Activated CD8-positive, alpha-beta memory T cell treated with anti-CD3 and anti-CD28 coated beads for 36 hours (primary cell): ENCODE data around the gene SLC26A5. TPM values are rescaled to one million over a fixed set of nuclear protein-coding genes. Genes with fewer than 3 reads are reported as not detected.
"Not testable (repeated sequence)": the region's sequence is repeated elsewhere in the genome, so short reads cannot be mapped to it uniquely, and the experiment has no call there.

Experiments
- CTCF ChIA-PET: fragments of 350-600 bp; sonication (Branson Sonifier 250); formaldehyde crosslinking; loops from one replicate; lab custom pipeline; 2021; ENCODE audit warnings: antibody characterized with exemption; lab: Charles Lee
- POLR2A ChIA-PET: fragments of 350-600 bp; sonication (Branson Sonifier 250); formaldehyde crosslinking; loops from one replicate; lab custom pipeline; 2021; ENCODE audit warnings: antibody characterized with exemption; lab: Charles Lee
- total RNA-seq, 2 experiments: library from RNA; stranded (reverse); gene quantifications; one replicate each; pipeline ENCODE4 v1.2.3, GENCODE V29; 2021

Gene SLC26A5, protein sequence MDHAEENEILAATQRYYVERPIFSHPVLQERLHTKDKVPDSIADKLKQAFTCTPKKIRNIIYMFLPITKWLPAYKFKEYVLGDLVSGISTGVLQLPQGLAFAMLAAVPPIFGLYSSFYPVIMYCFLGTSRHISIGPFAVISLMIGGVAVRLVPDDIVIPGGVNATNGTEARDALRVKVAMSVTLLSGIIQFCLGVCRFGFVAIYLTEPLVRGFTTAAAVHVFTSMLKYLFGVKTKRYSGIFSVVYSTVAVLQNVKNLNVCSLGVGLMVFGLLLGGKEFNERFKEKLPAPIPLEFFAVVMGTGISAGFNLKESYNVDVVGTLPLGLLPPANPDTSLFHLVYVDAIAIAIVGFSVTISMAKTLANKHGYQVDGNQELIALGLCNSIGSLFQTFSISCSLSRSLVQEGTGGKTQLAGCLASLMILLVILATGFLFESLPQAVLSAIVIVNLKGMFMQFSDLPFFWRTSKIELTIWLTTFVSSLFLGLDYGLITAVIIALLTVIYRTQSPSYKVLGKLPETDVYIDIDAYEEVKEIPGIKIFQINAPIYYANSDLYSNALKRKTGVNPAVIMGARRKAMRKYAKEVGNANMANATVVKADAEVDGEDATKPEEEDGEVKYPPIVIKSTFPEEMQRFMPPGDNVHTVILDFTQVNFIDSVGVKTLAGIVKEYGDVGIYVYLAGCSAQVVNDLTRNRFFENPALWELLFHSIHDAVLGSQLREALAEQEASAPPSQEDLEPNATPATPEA
- total RNA-seq: not detected

DNA sequence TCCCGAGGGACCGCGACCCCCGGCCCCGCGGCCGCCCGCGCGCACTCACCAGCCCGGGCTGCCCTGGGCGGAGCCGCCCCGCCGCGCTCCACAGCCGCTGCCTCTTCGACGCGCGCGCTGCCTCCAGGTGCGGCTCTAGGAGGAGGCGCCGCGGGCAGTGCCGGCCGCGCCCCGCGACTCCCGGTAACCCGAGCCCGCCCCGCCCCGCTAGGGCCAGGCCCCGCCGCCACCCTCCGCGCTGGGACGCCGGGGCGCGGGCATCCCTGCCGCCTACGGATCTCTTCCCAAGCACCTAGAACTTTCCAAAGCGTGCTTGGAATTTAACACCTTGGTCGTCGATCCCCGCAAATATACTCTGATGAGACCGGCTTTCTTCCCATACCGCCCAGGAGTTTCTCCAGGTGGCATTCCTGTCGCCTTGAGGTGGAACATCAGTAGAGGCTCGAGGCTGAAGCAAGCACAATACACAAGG lies at the start of gene SLC26A5:
Gene SLC26A5, minus strand, starts transcription at position 159 of the 472 bp plus-strand sequence. CDS start 24,693 bp downstream, outside the sequence.
- ChIA-PET CTCF (interaction anchor here (0.5 to 1.1 kb wide), 2 partner anchors 49 to 256 kb away, joined by 3 to 4 read pairs; no protein-coding TSS in a partner anchor), POLR2A (no interaction called here)

DNA sequence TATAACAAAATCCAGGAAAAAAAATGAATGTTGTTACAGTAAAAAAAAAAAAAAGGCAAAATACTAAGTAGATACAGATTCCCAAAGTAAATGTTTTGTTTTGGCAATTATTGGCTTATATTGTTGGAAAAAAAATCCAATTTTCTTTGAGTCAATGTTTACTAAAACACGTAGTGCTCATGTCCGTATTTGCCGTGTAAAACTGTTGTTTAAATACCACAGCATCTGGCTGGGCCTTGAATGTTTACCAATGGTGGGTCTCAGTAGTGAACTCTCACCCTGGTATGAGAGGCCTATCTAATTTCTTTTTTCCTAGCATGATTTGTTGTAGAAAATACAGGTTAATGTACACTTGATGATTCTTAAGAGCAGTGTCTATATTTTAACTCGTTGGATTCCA lies 41.4 kb upstream of the SLC26A5 start:
- ChIA-PET CTCF (no interaction called here), POLR2A (no interaction called here)

DNA sequence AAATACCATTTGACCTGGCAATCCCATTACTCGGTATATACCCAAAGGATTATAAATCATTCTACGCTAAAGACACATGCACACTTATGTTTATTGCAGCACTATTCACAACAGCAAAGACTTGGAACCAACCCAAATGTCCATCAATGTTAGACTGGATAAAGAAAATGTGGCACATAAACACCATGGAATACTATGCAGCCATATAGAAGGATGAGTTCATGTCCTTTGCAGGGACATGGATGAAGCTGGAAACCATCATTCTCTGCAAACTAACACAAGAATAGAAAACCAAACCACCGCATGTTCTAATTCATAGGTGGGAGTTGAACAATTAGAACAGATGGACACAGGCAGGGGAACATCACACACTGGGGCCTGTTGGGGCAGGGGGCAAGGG lies 40.9 kb upstream of the SLC26A5 start:
- CTCF ChIA-PET, POLR2A ChIA-PET: not testable (repeated sequence)

DNA sequence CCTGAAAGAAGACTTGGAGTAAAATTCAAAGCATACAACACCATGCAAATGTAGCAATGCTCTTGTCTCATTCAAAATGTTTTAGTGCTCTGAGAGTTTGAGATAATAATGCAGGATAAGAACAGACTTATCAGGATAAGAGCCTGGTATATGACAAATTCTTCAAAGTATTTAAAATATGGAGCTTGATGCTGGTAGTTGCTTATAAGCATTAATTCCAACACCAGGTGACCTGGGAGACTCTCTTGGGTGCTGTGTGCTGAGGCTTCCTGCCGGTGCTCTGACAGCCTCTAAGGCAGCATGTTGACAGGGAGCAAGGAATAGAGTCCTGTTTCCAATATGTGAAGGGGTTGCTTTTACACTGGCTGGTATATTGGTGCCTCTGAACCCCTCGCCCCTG lies 34.8 kb upstream of the SLC26A5 start:
- ChIA-PET POLR2A (no interaction called here), CTCF (no interaction called here)

DNA sequence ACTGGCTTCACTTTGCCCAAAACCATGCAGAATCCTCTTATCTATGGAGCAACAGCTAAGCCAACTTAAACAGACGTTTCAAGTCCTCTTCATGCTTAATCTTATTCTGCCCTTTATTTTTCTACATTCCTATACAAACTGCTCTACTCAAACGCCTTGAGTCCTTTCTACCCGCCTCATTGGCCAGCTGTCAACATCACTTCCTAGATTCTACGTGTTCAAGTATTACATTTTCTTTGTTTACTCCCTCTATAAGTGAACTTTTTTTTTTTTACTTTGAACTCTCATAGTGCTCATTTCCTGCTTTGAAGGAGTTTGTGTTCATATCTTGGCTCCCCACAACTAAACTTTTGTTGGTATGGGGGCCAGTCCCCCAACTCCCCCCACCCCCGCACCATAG lies 28.9 kb upstream of the SLC26A5 start:
- CTCF ChIA-PET: no interaction called here
- POLR2A ChIA-PET: no interaction called here

DNA sequence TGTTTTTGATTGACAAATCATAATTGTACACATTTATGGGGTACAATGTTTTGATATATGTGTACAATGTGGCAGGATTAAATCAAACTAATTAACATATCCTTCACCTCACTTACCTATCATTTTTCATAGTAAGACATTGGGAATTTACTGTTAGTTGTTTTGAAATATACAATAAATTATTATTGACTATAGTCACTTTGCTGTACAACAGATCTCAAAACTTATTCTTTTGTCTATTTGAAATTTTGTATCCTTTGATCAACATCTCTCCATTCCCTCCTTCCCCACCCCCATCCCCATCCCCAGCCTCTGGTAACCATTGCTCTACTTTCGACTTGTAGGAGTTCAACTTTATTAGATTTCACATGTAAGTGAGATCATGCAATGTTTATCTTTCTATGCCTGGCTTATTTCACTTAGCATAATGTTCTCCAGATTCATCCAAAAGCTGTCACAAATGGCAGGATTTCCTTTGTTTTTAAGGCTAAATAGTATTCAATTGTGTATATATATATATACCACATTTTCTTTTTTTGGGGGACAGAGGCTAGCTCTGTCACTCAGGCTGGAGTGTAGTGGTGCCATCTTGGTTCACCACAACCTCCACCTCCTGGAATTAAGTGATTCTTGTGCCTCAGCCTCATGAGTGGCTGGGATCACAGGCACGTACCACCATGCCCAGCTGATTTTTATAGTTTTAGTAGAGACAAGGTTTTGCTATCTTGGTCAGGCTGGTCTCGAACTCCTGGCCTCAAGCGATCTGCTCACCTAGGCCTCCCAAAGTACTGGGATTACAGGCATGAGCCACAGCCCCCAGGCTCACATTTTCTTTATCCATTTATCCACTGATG lies 23.3 kb upstream of the SLC26A5 start:
- ChIA-PET CTCF (no interaction called here), POLR2A (no interaction called here)

DNA sequence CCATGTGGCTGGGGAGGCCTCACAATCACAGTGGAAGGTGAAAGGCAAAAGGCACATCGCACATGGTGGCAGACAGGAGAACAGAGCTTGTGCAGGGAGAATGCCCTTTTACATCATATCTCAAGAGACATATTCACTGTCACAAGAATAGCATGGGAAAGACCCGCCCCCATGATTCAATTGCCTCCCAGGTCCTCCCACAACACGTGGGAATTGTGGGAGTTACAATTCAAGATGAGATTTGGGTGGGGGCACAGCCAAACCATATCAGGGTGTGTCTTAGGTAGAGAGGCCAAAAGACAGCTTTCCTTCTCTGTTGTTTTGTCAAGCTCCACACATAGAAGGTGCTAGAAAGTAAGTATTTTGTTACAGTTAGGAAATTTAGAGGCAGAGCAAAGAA lies 20.8 kb upstream of the SLC26A5 start:
- ChIA-PET POLR2A (no interaction called here), CTCF (no interaction called here)

DNA sequence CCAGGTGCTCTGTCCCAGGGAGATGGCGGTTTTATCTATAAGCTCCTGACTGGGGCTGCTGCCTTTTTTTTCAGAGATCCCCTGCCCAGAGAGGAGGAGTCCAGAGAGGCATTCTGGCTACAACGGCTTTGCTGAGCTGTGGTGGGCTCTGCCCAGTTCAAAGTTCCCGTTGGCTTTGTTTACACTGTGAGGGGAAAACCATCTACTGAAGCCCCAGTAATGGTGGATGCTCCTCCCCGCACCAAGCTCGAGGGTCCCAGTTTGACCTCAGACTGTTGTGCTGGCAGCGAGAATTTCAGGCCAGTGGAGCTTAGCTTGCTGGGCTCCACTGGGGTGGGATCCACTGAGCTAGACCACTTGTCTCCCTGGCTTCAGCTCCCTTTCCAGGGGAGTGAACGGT lies 16.4 kb upstream of the SLC26A5 start:
- CTCF ChIA-PET: interaction anchor here (0.6 kb wide), 1 partner anchor 182 kb away, joined by 3 read pairs; no protein-coding TSS in a partner anchor
- POLR2A ChIA-PET: no interaction called here

DNA sequence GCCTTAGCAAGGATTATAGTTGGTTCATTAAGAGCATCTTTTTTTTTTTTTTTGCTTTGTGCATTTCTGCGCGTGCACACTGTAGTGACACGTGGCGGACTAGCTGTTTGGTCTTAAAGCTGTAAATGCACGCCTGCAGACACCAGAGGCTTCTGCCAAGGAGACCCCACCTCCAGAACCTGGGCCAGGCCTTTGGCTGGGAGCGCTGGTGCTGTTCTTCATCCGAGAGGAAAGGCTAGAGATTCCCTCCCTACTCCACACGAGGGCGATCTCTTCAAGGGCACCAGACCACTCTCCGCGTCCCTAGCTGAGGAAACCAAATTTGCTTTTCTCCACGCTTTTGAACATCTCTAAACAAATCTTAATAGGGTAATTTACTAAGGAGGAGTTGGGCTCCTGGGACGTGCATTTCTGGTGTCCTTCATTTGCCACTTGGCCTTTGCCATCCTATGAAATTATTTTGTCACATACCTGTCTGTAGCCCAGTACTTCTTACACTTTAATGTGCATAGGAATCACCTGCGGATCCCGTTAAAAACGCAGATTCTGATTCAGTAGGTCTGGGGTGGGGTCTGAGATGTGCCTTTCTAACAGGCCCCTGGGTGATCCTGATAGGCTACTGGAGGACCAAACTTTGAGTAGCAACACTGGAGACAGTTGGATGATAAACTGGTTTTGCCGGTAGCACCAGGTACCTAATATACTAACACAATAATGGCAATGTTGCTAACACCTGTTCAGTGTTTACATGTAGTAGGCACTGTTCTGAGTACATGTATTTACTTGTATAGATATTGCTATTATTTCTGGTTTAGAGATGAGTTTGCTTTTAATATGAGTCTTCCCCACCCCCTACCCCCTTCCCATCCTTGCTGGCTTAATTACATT lies 1.3 kb upstream of the SLC26A5 start:
- CTCF ChIA-PET: interaction anchor here (1.1 kb wide), 1 partner anchor 254 kb away, joined by 3 read pairs; no protein-coding TSS in a partner anchor
- POLR2A ChIA-PET: no interaction called here

DNA sequence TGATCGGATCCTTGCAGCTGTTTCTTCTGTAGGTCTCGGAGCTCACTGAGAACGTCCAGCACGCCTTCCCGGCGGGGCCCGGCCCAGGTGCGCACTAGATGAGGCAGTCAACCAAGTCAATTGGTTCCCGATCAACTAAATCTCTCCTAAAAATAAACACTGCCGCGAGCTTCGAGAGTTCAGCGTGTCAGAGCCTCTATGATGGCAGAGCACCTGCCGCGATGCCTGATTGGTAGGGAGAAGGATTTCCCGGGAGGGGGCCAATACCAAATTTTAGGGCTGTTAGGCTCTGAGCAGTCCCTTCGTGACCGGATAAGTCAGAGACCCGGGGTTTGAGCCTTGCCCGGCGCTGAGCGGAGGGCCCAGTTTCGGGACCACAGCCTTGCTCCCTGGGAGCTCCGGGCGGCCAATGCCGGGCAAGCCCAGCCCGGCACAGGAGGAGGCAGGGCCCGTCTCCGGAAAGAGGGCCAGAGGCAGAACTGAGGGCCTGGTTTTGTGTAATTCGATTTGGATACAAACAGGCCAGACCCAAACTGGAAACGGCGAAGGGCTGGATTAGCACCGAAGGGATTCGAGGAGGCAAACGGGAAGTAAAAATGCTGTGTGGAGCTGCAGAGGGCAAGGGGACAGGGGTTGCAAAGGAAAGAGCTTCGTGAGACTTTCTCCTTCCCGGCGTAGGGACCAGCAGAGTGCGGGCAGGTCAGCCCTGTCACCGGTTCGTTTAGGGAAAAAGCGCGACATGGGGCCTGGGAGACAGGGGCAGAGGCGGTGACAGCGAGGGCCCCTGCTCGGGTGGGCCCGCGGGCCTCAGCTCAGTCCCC lies 569 bp downstream of the SLC26A5 start:
- CTCF ChIA-PET: no interaction called here
- POLR2A ChIA-PET: no interaction called here

DNA sequence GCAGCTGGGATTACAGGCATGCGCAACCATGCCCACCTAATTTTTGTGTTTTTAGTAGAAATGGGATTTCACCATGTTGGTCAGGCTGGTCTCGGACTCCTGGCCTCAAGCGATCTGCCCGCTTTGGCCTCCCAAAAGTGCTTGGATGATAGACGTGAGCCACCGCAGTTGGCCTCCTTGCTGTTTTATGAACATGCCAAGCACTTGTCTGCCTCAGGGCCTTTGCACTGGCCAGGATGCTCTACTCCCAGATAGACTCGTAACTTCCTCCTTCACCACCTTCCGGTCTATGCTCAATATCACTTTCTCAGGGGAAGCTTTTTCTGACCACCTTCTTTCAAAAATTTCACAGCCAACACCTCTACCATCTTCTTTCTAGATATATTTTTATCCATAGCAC lies 6.3 kb downstream of the SLC26A5 start:
- POLR2A ChIA-PET: no interaction called here
- CTCF ChIA-PET: no interaction called here

DNA sequence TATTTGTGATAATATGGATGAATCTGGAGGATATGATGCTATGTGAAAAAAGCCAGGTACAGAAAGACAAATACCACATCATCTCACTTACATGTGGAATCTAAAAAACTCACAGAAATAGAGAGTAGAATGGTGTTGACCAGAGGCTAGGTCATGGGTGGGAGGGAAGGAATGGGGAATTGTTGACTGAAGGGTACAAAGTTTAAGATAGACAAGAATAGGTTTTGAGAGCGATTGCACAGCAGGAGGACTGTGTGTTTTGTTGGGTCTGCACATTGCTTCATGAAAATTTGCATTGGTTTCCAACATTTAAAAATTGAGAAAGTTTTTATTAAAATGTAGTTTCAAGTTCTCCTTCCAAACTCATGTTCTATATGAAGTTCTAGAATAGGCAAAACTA lies 8.4 kb downstream of the SLC26A5 start:
- CTCF ChIA-PET: no interaction called here
- POLR2A ChIA-PET: no interaction called here

DNA sequence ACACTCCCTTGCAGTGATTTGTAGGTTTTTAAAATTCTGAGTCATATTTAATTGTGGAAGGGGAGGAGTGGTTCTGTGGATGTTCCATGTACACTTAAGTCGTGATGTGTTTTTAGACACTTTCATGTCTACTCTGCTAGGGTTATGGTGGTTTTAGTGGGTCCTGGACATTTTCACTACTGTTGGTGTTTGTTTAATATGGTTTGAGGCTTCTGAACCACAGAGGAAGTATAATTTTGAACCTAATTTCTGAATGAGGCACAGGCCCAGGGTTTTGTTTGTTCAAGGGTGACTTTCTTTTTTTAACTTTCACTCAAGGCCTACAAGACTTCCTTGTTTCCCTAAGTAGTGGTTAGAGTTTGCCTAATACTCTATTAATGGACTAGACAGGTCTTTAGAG lies 13.3 kb downstream of the SLC26A5 start:
- POLR2A ChIA-PET: no interaction called here
- CTCF ChIA-PET: no interaction called here

DNA sequence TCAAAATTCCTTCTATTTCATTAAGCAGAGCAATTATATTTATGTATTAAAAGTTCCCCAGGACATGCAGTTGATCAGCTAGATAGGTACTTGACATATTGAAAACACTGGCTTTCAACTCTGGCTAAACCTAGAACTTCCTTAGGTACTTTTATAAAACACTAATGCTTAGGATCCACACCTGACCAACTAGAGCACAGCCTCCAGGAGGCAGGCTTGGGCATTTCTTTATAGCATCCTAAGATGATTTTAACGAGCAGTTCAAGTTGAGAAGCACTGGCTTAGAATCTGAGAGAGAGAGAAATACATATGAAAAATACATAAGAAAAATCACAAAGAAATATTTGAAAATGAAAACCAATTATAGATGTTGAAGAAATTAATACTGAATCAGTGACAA lies 20.8 kb downstream of the SLC26A5 start:
- POLR2A ChIA-PET: no interaction called here
- CTCF ChIA-PET: no interaction called here

DNA sequence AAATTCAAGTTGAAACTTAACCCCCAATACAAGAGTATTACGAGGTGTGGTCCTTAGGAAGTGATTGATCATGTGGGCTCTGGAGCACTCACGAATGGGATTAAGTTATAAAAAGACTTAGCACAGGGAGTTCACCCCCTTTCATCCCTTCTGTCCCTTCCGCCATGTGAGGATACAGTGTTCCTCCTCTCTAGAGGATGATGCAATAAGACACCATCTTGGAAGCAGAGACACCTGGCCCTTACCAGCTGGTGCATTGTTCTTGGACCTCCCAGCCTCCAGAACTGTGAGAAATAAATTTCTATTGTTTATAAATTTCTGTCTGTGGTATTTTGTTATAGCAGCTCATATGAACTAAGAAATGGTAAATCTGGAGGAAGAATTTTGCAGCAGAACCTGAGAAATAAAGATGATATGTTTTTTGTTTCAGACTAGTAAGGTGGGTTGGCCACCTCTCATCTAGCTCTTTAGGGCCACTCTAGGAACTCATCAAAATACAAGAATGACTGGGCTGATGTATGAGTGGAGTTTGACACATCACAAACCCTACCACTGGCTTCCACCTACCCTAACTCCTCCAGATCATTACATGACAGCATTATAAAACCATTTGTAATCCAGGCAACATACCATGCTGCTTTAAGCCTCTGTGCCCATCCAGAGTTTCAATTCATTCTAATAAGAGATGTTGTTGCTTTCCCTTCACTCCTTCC lies 22.4 kb downstream of the SLC26A5 start:
- ChIA-PET POLR2A (interaction anchor here (0.6 kb wide), 1 partner anchor 342 kb away, joined by 4 read pairs; no protein-coding TSS in a partner anchor), CTCF (interaction anchor here (0.6 kb wide), 1 partner anchor 1486 kb away, joined by 3 read pairs; no protein-coding TSS in a partner anchor)

DNA sequence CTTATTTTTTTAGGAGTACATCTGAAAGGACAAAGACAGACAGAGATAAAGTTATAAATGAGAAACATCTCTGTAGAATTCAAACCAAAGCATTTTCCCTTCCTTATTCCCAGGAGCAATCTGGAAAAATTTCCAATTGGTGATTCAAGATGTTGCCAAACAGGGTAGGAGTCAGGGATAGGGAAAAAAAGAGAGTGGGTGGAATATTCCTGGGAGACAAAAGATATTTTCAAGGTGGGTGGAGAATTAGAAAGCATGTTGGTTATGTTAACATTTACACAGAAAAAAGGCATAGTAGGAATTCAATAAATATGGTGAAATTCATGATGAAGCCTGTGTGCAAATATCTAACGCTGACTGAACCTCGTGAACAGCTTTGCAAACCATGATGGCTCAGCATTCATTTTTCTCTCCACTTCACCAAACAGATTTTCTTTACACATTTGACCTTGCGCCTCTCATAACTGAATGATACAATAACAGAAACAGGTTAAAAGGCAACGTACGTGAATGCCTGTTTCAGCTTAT lies 25.1 kb downstream of the SLC26A5 start:
- ChIA-PET POLR2A (interaction anchor here (0.6 kb wide), 1 partner anchor 261 kb away, joined by 4 read pairs; no protein-coding TSS in a partner anchor), CTCF (no interaction called here)

DNA sequence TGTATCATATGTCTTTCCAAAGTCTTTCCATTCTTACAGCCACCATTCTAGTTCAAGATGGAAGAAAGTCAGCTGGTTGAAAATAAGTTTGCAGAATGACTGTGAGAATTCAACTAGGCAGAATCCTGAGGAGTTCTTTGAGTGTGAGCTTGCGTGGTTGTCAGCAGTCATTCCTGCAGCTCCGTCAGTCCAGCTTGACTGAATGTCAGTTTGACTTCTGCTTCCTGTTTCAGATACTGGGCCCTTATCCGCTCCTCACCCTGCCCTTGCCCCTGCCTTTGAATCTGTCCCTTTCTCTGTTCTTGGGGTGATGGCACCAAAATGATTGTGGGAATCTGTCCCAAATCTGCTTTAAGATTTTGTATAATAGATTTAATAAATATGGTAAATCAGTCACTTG lies 27.8 kb downstream of the SLC26A5 start:
- CTCF ChIA-PET: no interaction called here
- POLR2A ChIA-PET: no interaction called here
